ENCODE results near the gene KATNAL1.

Gene KATNAL1

GRCh38 chr13:30332456-30333143, 25.2 kb upstream of the KATNAL1 start:
- DNase-seq: no peak

GRCh38 chr13:30331331-30331771, 24.0 kb upstream of the KATNAL1 start:
- no peak for DNase-seq

GRCh38 chr13:30329009-30329585, 21.7 kb upstream of the KATNAL1 start:
- no peak for DNase-seq

GRCh38 chr13:30325668-30326067, 18.3 kb upstream of the KATNAL1 start:
- DNase-seq: no peak

GRCh38 chr13:30323524-30323923, 16.2 kb upstream of the KATNAL1 start:
- no peak for DNase-seq

- no peak for DNase-seq
These were observed 15.1 kb upstream of the KATNAL1 start for GRCh38 chr13:30322428-30322827.

GRCh38 chr13:30321256-30321655, 13.9 kb upstream of the KATNAL1 start:
- no peak for DNase-seq

- DNase-seq: no peak
These were observed 12.3 kb upstream of the KATNAL1 start for GRCh38 chr13:30319655-30320054.

- DNase-seq: no peak
These were observed 11.8 kb upstream of the KATNAL1 start for GRCh38 chr13:30319130-30319529.

GRCh38 chr13:30318026-30318425, 10.7 kb upstream of the KATNAL1 start:
- no peak for DNase-seq

GRCh38 chr13:30314562-30314961, 7.2 kb upstream of the KATNAL1 start:
- no peak for DNase-seq

- no peak for DNase-seq
These were observed 6.7 kb upstream of the KATNAL1 start for GRCh38 chr13:30314069-30314468.

GRCh38 chr13:30313311-30313710, 6.0 kb upstream of the KATNAL1 start:
- no peak for DNase-seq

- no peak for DNase-seq
These were observed 5.6 kb upstream of the KATNAL1 start for GRCh38 chr13:30312904-30313303.

GRCh38 chr13:30308548-30308947, 1.2 kb upstream of the KATNAL1 start:
- peak in 1 of 5 donors; percentile 15 for DNase-seq

- no peak for DNase-seq
These were observed 580 bp upstream of the KATNAL1 start for GRCh38 chr13:30307971-30308290.

GRCh38 chr13:30306762-30307193, 573 bp downstream of the KATNAL1 start:
- peak; percentile 72 to 93 (median 85) for DNase-seq

GRCh38 chr13:30305456-30305970, 1.8 kb downstream of the KATNAL1 start:
- peak in 1 of 5 donors; percentile 20 for DNase-seq

- no peak for DNase-seq
These were observed 4.1 kb downstream of the KATNAL1 start for GRCh38 chr13:30303269-30303668.

GRCh38 chr13:30301827-30302226, 5.5 kb downstream of the KATNAL1 start:
- DNase-seq: no peak

- DNase-seq: no peak
These were observed 6.8 kb downstream of the KATNAL1 start for GRCh38 chr13:30300596-30300995.

- DNase-seq: no peak
These were observed 7.6 kb downstream of the KATNAL1 start for GRCh38 chr13:30299786-30300185.

- no peak for DNase-seq
These were observed 12.2 kb downstream of the KATNAL1 start for GRCh38 chr13:30295116-30295515.

- DNase-seq: no peak
These were observed 13.3 kb downstream of the KATNAL1 start for GRCh38 chr13:30294004-30294403.

GRCh38 chr13:30292325-30292724, 15.0 kb downstream of the KATNAL1 start:
- no peak for DNase-seq
